ENCODE measurements around the gene SGTA. TPM values are rescaled to one million over a fixed set of nuclear protein-coding genes. Genes with fewer than 3 reads are reported as not detected.

SGTA gene
- total and polyA plus RNA-seq, 2 of the 8 experiments (the other 6 are each of a cell fraction or from before 2014, with no cell fraction given), result 86.8 to 130 TPM

DNA sequence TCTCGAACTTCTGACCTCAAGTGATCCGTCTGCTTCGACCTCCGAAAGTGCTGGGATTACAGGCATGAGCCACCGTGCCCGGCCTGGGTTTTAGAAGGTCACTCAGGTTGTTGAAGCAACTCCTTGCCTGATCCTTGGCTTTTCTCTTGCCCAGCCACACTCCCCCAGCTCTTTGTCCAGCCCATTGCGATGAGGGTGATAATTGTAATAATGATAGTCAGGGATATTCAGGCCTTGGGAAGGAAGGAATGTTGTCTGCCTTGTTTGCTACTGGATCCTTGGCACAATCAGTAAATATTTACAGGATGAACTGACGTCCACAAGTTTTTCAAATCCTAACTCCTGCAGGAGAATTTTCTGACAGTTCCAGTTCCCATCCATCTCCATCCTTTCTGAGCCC is 4.0 kb upstream of the SGTA start:
- 87% methylated on average over 8 of the region's 8 CpGs; no CpG with 5 or more reads in 1 of the 2 experiments for WGBS, 2 experiments (ENCODE audit: extremely low coverage in 1 of 2, insufficient coverage in 1 of 2, insufficient read length in 1 of 2, insufficient replicate concordance in 2 of 2, low coverage in 1 of 2, low lambda C conversion rate in 2 of 2, missing lambda C conversion rate in 1 of 2)
- Histone ChIP-seq H3K9ac (replicated peaks in 1 of 4; ENCODE audit: extremely low read depth in 1 of 4, low read depth in 3 of 4, low read length in 3 of 4) (no peak overlapping the region), H3K4me2 (ENCODE audit: insufficient read depth in 1 of 2, low read depth in 2 of 2, low read length in 2 of 2) (no peak overlapping the region; a peak in 1 of 4 replicates)

More for the DNA sequence above, 4.0 kb upstream of the SGTA start:
- Histone ChIP-seq H4K5ac (ENCODE audit: insufficient read length, low read depth, low read length) (no peak overlapping the region), H3K23me2 (ENCODE audit: low read depth, low read length) (peaks cover 10% of the 10 kb centered on the region), H3K9me3 (ENCODE audit: insufficient read depth in 2 of 2, low read depth in 1 of 2, low read length in 1 of 2) (no peaks in the 10 kb centered on the region), H2BK20ac (ENCODE audit: low read length) (no peak overlapping the region), H3K14ac (ENCODE audit: insufficient read length) (no peak overlapping the region), H3K79me2 (ENCODE audit: control insufficient read depth in 1 of 2, insufficient read depth in 2 of 2, low read length in 2 of 2) (peaks cover 14 to 54% of the 10 kb centered on the region in 2 experiments), H3K4ac (replicated peaks; ENCODE audit: insufficient read length, low read depth, low read length) (no peak overlapping the region), H2BK12ac (ENCODE audit: low read depth, low read length) (no peak overlapping the region), H3K27me3 (replicated peaks in 1 of 4; ENCODE audit: control insufficient read depth in 3 of 4, extremely low read depth in 1 of 4, insufficient read depth in 3 of 4, low read length in 3 of 4) (no peaks in the 10 kb centered on the region), H4K91ac (replicated peaks; ENCODE audit: insufficient read length, low read length) (no peak overlapping the region), H3K27ac (ENCODE audit: low read depth, low read length) (no peak overlapping the region), H3K56ac (replicated peaks; ENCODE audit: insufficient read length, low read depth, low read length) (no peak overlapping the region), H2AK5ac (ENCODE audit: low read depth, low read length) (no peak overlapping the region), H2BK15ac (ENCODE audit: low read length) (no peak overlapping the region), H4K8ac (ENCODE audit: extremely low read depth, insufficient read depth, low read length) (no peak overlapping the region), H3K18ac (ENCODE audit: extremely low read depth, low read length) (no peak overlapping the region), H2BK5ac (ENCODE audit: low read depth, low read length) (no peak overlapping the region), H3K79me1 (ENCODE audit: low read depth, low read length) (peaks cover 10% of the 10 kb centered on the region), H2AFZ (ENCODE audit: low read length) (no peak overlapping the region), H3K4me1 (replicated peaks in 1 of 4; ENCODE audit: control insufficient read depth in 3 of 4, insufficient read depth in 4 of 4, low read length in 3 of 4) (peaks cover 0 to 4% (median 1%) of the 10 kb centered on the region in 4 experiments; a peak in 4 of 7 replicates), H3K36me3 (ENCODE audit: control insufficient read depth in 2 of 4, insufficient read depth in 4 of 4, low read length in 3 of 4) (peaks cover 5 to 30% (median 14%) of the 10 kb centered on the region in 4 experiments; a peak in 7 of 8 replicates), H2BK120ac (replicated peaks; ENCODE audit: low read depth, low read length) (no peak overlapping the region), H3K23ac (ENCODE audit: insufficient read length) (no peak overlapping the region), H3K4me3 (ENCODE audit: extremely low read depth in 1 of 4, insufficient read depth in 2 of 4, low read depth in 3 of 4, low read length in 4 of 4) (no peak overlapping the region), H4K20me1 (replicated peaks in 1 of 2; ENCODE audit: control insufficient read depth in 1 of 2, insufficient read depth in 2 of 2, low read length in 2 of 2) (peaks cover 4 to 27% of the 10 kb centered on the region in 2 experiments)
- DNase-seq (ENCODE audit: low read depth in 1 of 2, low spot score in 2 of 2) (no peak), FAIRE-seq (no peak)
- ChIA-PET CTCF (ENCODE audit: partially characterized antibody) (interaction anchor here (0.9 to 1.3 kb wide), 5 partner anchors 11 to 424 kb away, joined by 3 to 5 read pairs (median 4); no protein-coding TSS in a partner anchor), POLR2A (ENCODE audit: partially characterized antibody) (interaction anchor here (0.7 to 1.7 kb wide), 4 partner anchors 10 to 377 kb away, joined by 3 to 5 read pairs (median 3); no protein-coding TSS in a partner anchor)
- no peak for TF ChIP-seq NANOG (IDR thresholded peaks at IDR 0.05; ENCODE audit: insufficient read depth, low read depth, low read length, poor library complexity, severe bottlenecking)
- TF ChIP-seq SP1 (IDR thresholded peaks at IDR 0.05; ENCODE audit: low read depth, low read length), result no peak
- TF ChIP-seq SP2 (IDR thresholded peaks at IDR 0.05; ENCODE audit: low read length), result no peak
- no peak for TF ChIP-seq SAP30 (IDR thresholded peaks at IDR 0.05; ENCODE audit: insufficient read depth, insufficient replicate concordance, low read length)
- TF ChIP-seq NRF1 (IDR thresholded peaks at IDR 0.05; ENCODE audit: low read depth, low read length), result no peak
- TF ChIP-seq, protein P1, sequence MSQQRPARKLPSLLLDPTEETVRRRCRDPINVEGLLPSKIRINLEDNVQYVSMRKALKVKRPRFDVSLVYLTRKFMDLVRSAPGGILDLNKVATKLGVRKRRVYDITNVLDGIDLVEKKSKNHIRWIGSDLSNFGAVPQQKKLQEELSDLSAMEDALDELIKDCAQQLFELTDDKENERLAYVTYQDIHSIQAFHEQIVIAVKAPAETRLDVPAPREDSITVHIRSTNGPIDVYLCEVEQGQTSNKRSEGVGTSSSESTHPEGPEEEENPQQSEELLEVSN (IDR thresholded peaks at IDR 0.05), result no peak
- TF ChIP-seq TCF12 (IDR thresholded peaks at IDR 0.05; ENCODE audit: low read depth, low read length), result no peak
- no peak for TF ChIP-seq SUZ12 (IDR thresholded peaks at IDR 0.05; ENCODE audit: low read length)
- TF ChIP-seq KDM4A (IDR thresholded peaks at IDR 0.05; ENCODE audit: low read depth, low read length, severe bottlenecking), result no peak
- TF ChIP-seq GABPA (IDR thresholded peaks at IDR 0.05; ENCODE audit: borderline replicate concordance, insufficient read depth, low read length), result no peak
- no peak for TF ChIP-seq KDM1A (IDR thresholded peaks at IDR 0.05; ENCODE audit: borderline replicate concordance, low read length)
- no peak for TF ChIP-seq SIX5 (IDR thresholded peaks at IDR 0.05; ENCODE audit: low read depth, low read length)
- no peak for TF ChIP-seq RAD21 (IDR thresholded peaks at IDR 0.05 in 1 of 2, conservative IDR thresholded peaks at IDR 0.05 in 1 of 2; ENCODE audit: low read depth in 2 of 2, low read length in 2 of 2)

All from H1 (cell line).